Adrenal gland (tissue), 5 donors: ENCODE results near the gene NFYC.
A peak's percentile ranks its signal among the peaks of the same experiment; 100 is the strongest.

Experiments
- CTCF ChIP-seq, 6 experiments: fragments of 450-650 bp in 4 of 6; fragments of 200-600 bp in 2 of 6; sonication (generic) in 1 of 6; IDR thresholded peaks; 1 replicate in 5 of 6; 2 replicates in 1 of 6; pipeline versions ENCODE4 v1.5.1 to v1.8.0; 2016 to 2021; ENCODE audit warnings: antibody characterized with exemption in 6 of 6, mild to moderate bottlenecking in 2 of 6, moderate library complexity in 1 of 6
- POLR2A ChIP-seq, 2 donors: fragments of 450-650 bp; IDR thresholded peaks; one replicate each; pipeline ENCODE4 v1.6.1; 2017; ENCODE audit warnings: antibody characterized with exemption in 2 of 2, mild to moderate bottlenecking in 2 of 2, moderate library complexity in 1 of 2
- donor health status: DM: no; HTN: no; CAD: no.

GRCh38 chr1:40774266-40774998 is 82.9 kb downstream of the NFYC start:
- peak; percentile 45 to 74 (median 58) for TF ChIP-seq CTCF (IDR thresholded peaks at IDR 0.05)
- TF ChIP-seq POLR2A (IDR thresholded peaks at IDR 0.05): no peak
